Mesenchymal stem cell (in vitro differentiated cells and primary cell): ENCODE data around the gene BTBD2.

Experiments used
- DNase-seq: peaks from one replicate; pipeline ENCODE4 v3.0.0-alpha.2; 2013
- H2AFZ ChIP-seq: one replicate; pipeline ENCODE4 v1.6.1; 2013; ENCODE audit warnings: low read depth, mild to moderate bottlenecking, control low read depth, inconsistent platforms, low read length, moderate library complexity
- H2AK5ac ChIP-seq: 2 replicates; pipeline ENCODE4 v1.6.1; 2013; ENCODE audit warnings: low read length, moderate library complexity, mild to moderate bottlenecking, inconsistent platforms; ENCODE audit not compliant: severe bottlenecking
- H2BK120ac ChIP-seq: one replicate; pipeline ENCODE4 v1.6.1; 2013; ENCODE audit warnings: low read depth, mild to moderate bottlenecking, inconsistent platforms, low read length, moderate library complexity
- H2BK12ac ChIP-seq, 2 experiments: one replicate each; pipeline ENCODE4 v1.6.1; 2013; ENCODE audit warnings: inconsistent platforms in 2 of 2, low read length in 2 of 2, mild to moderate bottlenecking in 2 of 2, moderate library complexity in 2 of 2, control low read depth in 1 of 2
- H2BK15ac ChIP-seq: one replicate; pipeline ENCODE4 v1.6.1; 2013; ENCODE audit warnings: mild to moderate bottlenecking, low read depth, inconsistent platforms; ENCODE audit not compliant: poor library complexity, severe bottlenecking
- H2BK5ac ChIP-seq: 2 replicates; pipeline ENCODE4 v1.6.1; 2013; ENCODE audit warnings: low read depth, mild to moderate bottlenecking, low read length, control low read depth, inconsistent platforms; ENCODE audit not compliant: poor library complexity, severe bottlenecking
- H3K14ac ChIP-seq, 2 experiments: one replicate each; pipeline ENCODE4 v1.6.1; 2013; ENCODE audit warnings: inconsistent platforms in 2 of 2, low read length in 2 of 2, control low read depth in 1 of 2, mild to moderate bottlenecking in 1 of 2, moderate library complexity in 1 of 2
- H3K18ac ChIP-seq, 2 experiments: one replicate each; pipeline ENCODE4 v1.6.1; 2013; ENCODE audit warnings: inconsistent platforms in 2 of 2, low read length in 2 of 2, control low read depth in 1 of 2, low read depth in 1 of 2, mild to moderate bottlenecking in 1 of 2
- H3K23ac ChIP-seq, 2 experiments: one replicate each; pipeline ENCODE4 v1.6.1; 2013; ENCODE audit warnings: inconsistent platforms in 2 of 2, low read length in 2 of 2, mild to moderate bottlenecking in 2 of 2, moderate library complexity in 2 of 2, control low read depth in 1 of 2
- H3K27ac ChIP-seq: 2 replicates; pipeline ENCODE4 v1.5.1; 2013; ENCODE audit warnings: mild to moderate bottlenecking, moderate library complexity, low read length, control low read depth, inconsistent platforms; ENCODE audit not compliant: poor library complexity, severe bottlenecking
- H3K27me3 ChIP-seq, 2 experiments: 2 replicates each; pipeline versions ENCODE4 v1.6.1 to v1.7.0; 2013; ENCODE audit warnings: low read length in 2 of 2, mild to moderate bottlenecking in 2 of 2, moderate library complexity in 2 of 2, control low read depth in 1 of 2, inconsistent platforms in 1 of 2; ENCODE audit not compliant: control insufficient read depth in 1 of 2, insufficient read depth in 1 of 2
- H3K36me3 ChIP-seq, 2 experiments: 2 replicates each; pipeline versions ENCODE4 v1.6.1 to v1.7.0; 2013; ENCODE audit warnings: low read length in 2 of 2, control low read depth in 1 of 2, inconsistent platforms in 1 of 2, low read depth in 1 of 2, mild to moderate bottlenecking in 1 of 2; ENCODE audit not compliant: insufficient read depth in 2 of 2, control insufficient read depth in 1 of 2
- H3K4ac ChIP-seq, 2 experiments: one replicate each; pipeline ENCODE4 v1.6.1; 2013; ENCODE audit warnings: inconsistent platforms in 2 of 2, low read length in 2 of 2, mild to moderate bottlenecking in 2 of 2, moderate library complexity in 2 of 2, control low read depth in 1 of 2, low read depth in 1 of 2
- H3K4me1 ChIP-seq: 2 replicates; pipeline ENCODE4 v1.6.1; 2013; ENCODE audit warnings: low read depth, low read length, control low read depth; ENCODE audit not compliant: control insufficient read depth, insufficient read depth
- H3K4me2 ChIP-seq: 2 replicates; pipeline ENCODE4 v1.6.1; 2013; ENCODE audit warnings: low read length, mild to moderate bottlenecking, inconsistent platforms; ENCODE audit not compliant: poor library complexity, severe bottlenecking
- H3K4me3 ChIP-seq, 2 experiments: 2 replicates each; pipeline versions ENCODE4 v1.5.1 to v1.7.0; 2013; ENCODE audit warnings: low read length in 2 of 2, mild to moderate bottlenecking in 2 of 2, control low read depth in 1 of 2, low read depth in 1 of 2; ENCODE audit not compliant: insufficient read depth in 1 of 2
- H3K79me1 ChIP-seq: replicated peaks from 2 replicates; pipeline ENCODE4 v1.6.1; 2013; ENCODE audit warnings: mild to moderate bottlenecking, control low read depth, low read length, inconsistent platforms; ENCODE audit not compliant: poor library complexity, severe bottlenecking
- H3K9ac ChIP-seq: 2 replicates; pipeline ENCODE4 v1.7.0; 2013; ENCODE audit warnings: mild to moderate bottlenecking, low read length, moderate library complexity
- H3K9me3 ChIP-seq: 2 replicates; pipeline ENCODE4 v1.7.0; 2013; ENCODE audit warnings: mild to moderate bottlenecking, low read length; ENCODE audit not compliant: control insufficient read depth
- H4K8ac ChIP-seq: one replicate; pipeline ENCODE4 v1.6.1; 2013; ENCODE audit warnings: inconsistent platforms, mild to moderate bottlenecking, low read length, moderate library complexity
- H4K91ac ChIP-seq: one replicate; pipeline ENCODE4 v1.6.1; 2013; ENCODE audit warnings: mild to moderate bottlenecking, low read length, inconsistent platforms
- WGBS: methylation state at CpG from one replicate; pipeline ENCODE4 v1.1.7; 2013; ENCODE audit warnings: mixed read lengths; 5-methylcytosine and 5-hydroxymethylcytosine counted together

Gene BTBD2

GRCh38 chr19:2062770-2063169 lies 47.3 kb upstream of the BTBD2 start:
- H2BK5ac ChIP-seq = no peak overlapping the region
- H3K4me3 ChIP-seq = no peak overlapping the region
- no peak overlapping the region for H3K14ac ChIP-seq
- H2BK12ac ChIP-seq = peak overlapping the region; percentile 93 to 98
- H3K4me1 ChIP-seq = peaks cover 45% of the 10 kb centered on the region
- peak overlapping the region; percentile 78 for H3K27ac ChIP-seq
- H3K18ac ChIP-seq = no peak overlapping the region
- no peak overlapping the region for H2AFZ ChIP-seq
- no peaks in the 10 kb centered on the region for H3K27me3 ChIP-seq
- H3K36me3 ChIP-seq = no peaks in the 10 kb centered on the region
- no peak overlapping the region for H3K4me2 ChIP-seq
- H3K23ac ChIP-seq = no peak overlapping the region
- DNase-seq = no peak
- WGBS = 91% methylated on average over 8 of the region's 9 CpGs
- H3K9me3 ChIP-seq = no peaks in the 10 kb centered on the region
- H3K9ac ChIP-seq = no peak overlapping the region
- H2BK120ac ChIP-seq = peak overlapping the region; percentile 86
- no peak overlapping the region for H4K91ac ChIP-seq
- peak overlapping the region; percentile 47 to 97 for H3K4ac ChIP-seq
- peak overlapping the region; percentile 73 for H2BK15ac ChIP-seq
- H2AK5ac ChIP-seq = no peak overlapping the region
- no peak overlapping the region for H4K8ac ChIP-seq
- H3K79me1 ChIP-seq = no peaks in the 10 kb centered on the region

DNA sequence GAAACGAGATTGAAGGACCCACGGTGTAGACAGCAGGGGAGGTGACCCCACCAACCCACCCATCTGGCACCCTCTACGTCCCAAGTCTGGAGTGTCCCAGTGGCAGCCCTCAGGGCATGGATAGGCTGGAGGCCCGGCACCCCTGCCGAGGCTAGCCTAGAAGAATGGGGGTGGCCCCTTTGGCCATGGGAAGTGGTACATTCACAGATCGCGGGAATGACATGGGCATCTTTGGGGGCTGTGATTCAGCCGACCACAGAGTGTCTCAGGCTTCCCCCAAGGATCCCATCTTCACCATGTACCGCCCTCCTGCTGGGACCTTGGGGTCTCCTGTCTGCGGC lies 46.8 kb upstream of the BTBD2 start:
- DNase-seq = no peak
- Histone ChIP-seq H2AFZ (no peak overlapping the region), H3K36me3 (no peaks in the 10 kb centered on the region), H3K4me2 (peak overlapping the region; percentile 64), H2AK5ac (peak overlapping the region; percentile 21), H3K27ac (peak overlapping the region; percentile 78), H2BK15ac (peak overlapping the region; percentile 73), H2BK5ac (peak overlapping the region; percentile 75), H4K91ac (peak overlapping the region; percentile 97), H3K4ac (peak overlapping the region; percentile 93 to 97), H3K23ac (peak overlapping the region in 1 of 2 experiments; percentile 70), H2BK12ac (peak overlapping the region; percentile 93 to 98), H3K4me3 (peak overlapping the region in 1 of 2 experiments; percentile 79), H4K8ac (peak overlapping the region; percentile 93), H3K79me1 (no peaks in the 10 kb centered on the region), H3K9me3 (no peaks in the 10 kb centered on the region), H3K27me3 (no peaks in the 10 kb centered on the region), H3K4me1 (peaks cover 49% of the 10 kb centered on the region), H3K14ac (peak overlapping the region in 1 of 2 experiments; percentile 92), H3K9ac (peak overlapping the region; percentile 90), H2BK120ac (peak overlapping the region; percentile 86), H3K18ac (peak overlapping the region; percentile 47 to 97)
- 76% methylated on average over 10 of the region's 10 CpGs for WGBS

DNA sequence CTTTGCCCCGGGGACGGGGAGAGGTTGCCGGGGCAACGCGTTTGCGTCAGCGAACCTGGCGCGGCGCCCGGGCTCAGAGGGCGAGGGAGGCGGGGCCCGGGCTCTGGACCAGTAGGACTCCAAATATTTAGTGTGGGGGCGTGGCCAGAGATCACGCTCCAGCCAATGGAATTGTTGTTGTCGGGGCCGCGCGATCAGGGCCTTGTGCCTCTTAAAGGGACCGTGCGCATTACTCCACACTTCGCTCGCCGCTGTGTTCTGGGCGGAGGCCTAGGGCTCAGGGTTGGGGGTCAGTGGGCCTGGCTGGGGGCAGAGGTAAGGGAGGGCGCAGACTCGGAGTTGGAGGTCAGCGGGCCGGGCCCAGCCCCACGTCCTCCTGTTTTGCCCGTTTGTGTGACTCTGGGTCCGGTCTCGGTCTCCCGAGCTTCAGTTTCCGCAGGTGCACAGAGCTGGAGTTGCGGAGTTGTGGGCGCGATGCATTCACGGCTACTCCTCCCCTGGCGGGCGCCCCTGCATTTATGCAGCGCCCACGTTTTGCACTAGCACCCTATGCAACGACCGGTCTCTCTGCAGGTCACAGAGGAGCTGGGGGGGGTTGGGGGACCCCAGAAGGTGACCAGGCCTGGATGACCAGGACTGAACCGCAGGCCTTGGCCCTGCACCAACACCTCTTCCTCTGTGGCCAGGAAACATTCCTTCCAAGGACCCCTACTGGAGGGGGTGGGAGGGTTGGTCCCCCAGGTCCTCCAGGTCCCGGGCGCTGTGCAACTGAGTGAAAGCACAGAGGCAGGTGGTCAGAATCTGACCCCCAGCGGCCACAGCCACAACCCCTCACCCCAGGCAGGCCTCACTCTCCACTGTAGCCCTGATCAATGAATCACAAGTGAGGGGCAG lies 46.2 kb upstream of the BTBD2 start:
- Histone ChIP-seq H3K9me3 (no peaks in the 10 kb centered on the region), H3K4me3 (peak overlapping the region; percentile 61 to 79), H3K27ac (peak overlapping the region; percentile 78), H3K79me1 (no peaks in the 10 kb centered on the region), H3K36me3 (no peaks in the 10 kb centered on the region), H3K18ac (peak overlapping the region; percentile 47 to 97), H2AK5ac (peak overlapping the region; percentile 21), H3K9ac (peak overlapping the region; percentile 90), H2BK5ac (peak overlapping the region; percentile 96), H3K4ac (peak overlapping the region; percentile 93 to 97), H3K23ac (peak overlapping the region in 1 of 2 experiments; percentile 75), H4K8ac (peak overlapping the region; percentile 93), H2BK15ac (peak overlapping the region; percentile 73), H2AFZ (no peak overlapping the region), H3K4me2 (peak overlapping the region; percentile 79), H3K14ac (peak overlapping the region in 1 of 2 experiments; percentile 92), H2BK12ac (peak overlapping the region; percentile 93 to 98), H2BK120ac (peak overlapping the region; percentile 99), H3K4me1 (peaks cover 52% of the 10 kb centered on the region), H4K91ac (peak overlapping the region; percentile 97), H3K27me3 (no peaks in the 10 kb centered on the region)
- DNase-seq = peak; percentile 98
- WGBS = 5% methylated on average over 46 of the region's 50 CpGs

DNA sequence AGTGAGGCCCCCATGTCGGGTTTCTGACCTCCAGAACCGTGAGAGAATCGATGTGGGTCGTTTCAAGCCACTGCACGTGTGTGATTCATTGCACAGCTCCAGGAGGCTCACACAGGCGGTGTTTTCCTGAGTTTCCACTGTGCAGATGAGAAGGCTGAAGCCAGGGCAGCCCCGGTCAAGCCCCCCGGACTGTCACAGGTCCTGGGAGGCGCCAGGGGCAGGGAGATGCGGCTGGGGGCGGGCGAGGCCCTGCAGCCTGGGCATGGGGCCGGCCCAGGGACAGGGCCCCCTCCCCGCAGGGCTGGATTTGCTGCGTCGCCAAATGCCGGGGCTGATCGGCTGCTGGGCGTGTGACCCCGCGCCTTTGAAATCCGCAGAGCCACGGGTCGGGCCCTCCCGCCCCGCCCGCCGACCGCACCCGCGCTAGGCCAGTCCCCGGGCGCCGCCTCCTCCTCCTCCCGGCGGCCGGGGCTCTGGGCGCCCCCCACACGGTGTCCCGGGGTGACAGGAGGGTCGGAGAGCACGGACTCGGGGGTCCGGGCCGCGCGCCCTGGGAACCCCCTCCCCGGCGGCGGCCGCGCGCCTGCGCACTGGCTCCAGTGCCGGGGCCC lies 45.5 kb upstream of the BTBD2 start:
- peak overlapping the region; percentile 92 for H4K8ac ChIP-seq
- no peak overlapping the region for H2AFZ ChIP-seq
- peak overlapping the region; percentile 94 for H3K27ac ChIP-seq
- H3K27me3 ChIP-seq = no peaks in the 10 kb centered on the region
- peak overlapping the region; percentile 99 for H2BK120ac ChIP-seq
- peak; percentile 97 for DNase-seq
- peak overlapping the region; percentile 7 to 99 for H2BK12ac ChIP-seq
- H3K9me3 ChIP-seq = no peaks in the 10 kb centered on the region
- peak overlapping the region; percentile 90 for H3K9ac ChIP-seq
- no peaks in the 10 kb centered on the region for H3K79me1 ChIP-seq
- peak overlapping the region; percentile 98 to 99 for H3K18ac ChIP-seq
- H2BK15ac ChIP-seq = peak overlapping the region; percentile 99
- peak overlapping the region; percentile 61 to 79 for H3K4me3 ChIP-seq
- peak overlapping the region; percentile 91 to 93 for H3K4ac ChIP-seq
- peaks cover 58% of the 10 kb centered on the region for H3K4me1 ChIP-seq
- peak overlapping the region in 1 of 2 experiments; percentile 69 for H3K14ac ChIP-seq
- H2BK5ac ChIP-seq = peak overlapping the region; percentile 96
- H3K4me2 ChIP-seq = peak overlapping the region; percentile 79
- H4K91ac ChIP-seq = peak overlapping the region; percentile 95
- no peaks in the 10 kb centered on the region for H3K36me3 ChIP-seq
- no peak overlapping the region for H2AK5ac ChIP-seq
- peak overlapping the region in 1 of 2 experiments; percentile 1 for H3K23ac ChIP-seq
- WGBS = 1% methylated on average over 40 of the region's 55 CpGs
